Caco-2 (cell line): ENCODE measurements around the gene MED25. TPM values are rescaled to one million over a fixed set of nuclear protein-coding genes. Genes with fewer than 3 reads are reported as not detected.

Experiments used
- BruUV-seq: library from RNA; stranded (reverse); fragments of 400-500 nt; replicated peaks from 2 replicates; lab custom pipeline; 2021; lab: Mats Ljungman, UMichigan
- CTCF ChIA-PET: fragments of 300-600 bp; sonication (Branson Sonifier 250); formaldehyde crosslinking; loops from one replicate; lab custom pipeline; 2022; ENCODE audit warnings: antibody characterized with exemption; lab: Charles Lee
- POLR2A ChIA-PET: fragments of 300-600 bp; sonication (Branson Sonifier 250); formaldehyde crosslinking; loops from one replicate; lab custom pipeline; 2022; ENCODE audit warnings: antibody characterized with exemption; lab: Charles Lee
- DNase-seq, 2 experiments: peaks; one replicate each; pipeline versions ENCODE4 v3.0.0 to v3.0.0-alpha.2; 2020 to 2022
- H3K27me3 ChIP-seq: replicated peaks from 2 replicates; pipeline ENCODE4 v1.6.0; 2011; ENCODE audit warnings: low read length; ENCODE audit not compliant: control insufficient read depth, insufficient read depth
- H3K36me3 ChIP-seq: 2 replicates; pipeline ENCODE4 v1.5.1; 2011; ENCODE audit warnings: low read length; ENCODE audit not compliant: control insufficient read depth, insufficient read depth
- H3K4me1 ChIP-seq: fragments of 250-450 bp; sonication (Bioruptor Pico); 2 replicates; pipeline ENCODE4 v1.5.1; 2020; ENCODE audit warnings: mild to moderate bottlenecking
- H3K4me3 ChIP-seq: 2 replicates; pipeline ENCODE4 v1.5.1; 2011; ENCODE audit warnings: low read depth, mild to moderate bottlenecking, control low read depth, low read length
- H3K9me3 ChIP-seq: fragments of 250-450 bp; sonication (Bioruptor Pico); 2 replicates; pipeline ENCODE4 v1.5.1; 2020; ENCODE audit warnings: mild to moderate bottlenecking, moderate library complexity
- H3K27ac Mint-ChIP-seq: one replicate; pipeline ENCODE4 v1.8.0; 2022; ENCODE audit warnings: mixed read lengths; ENCODE audit not compliant: unreplicated experiment
- H3K27me3 Mint-ChIP-seq: one replicate; pipeline ENCODE4 v1.8.0; 2022; ENCODE audit warnings: mixed read lengths; ENCODE audit not compliant: insufficient read depth, unreplicated experiment
- H3K36me3 Mint-ChIP-seq: one replicate; pipeline ENCODE4 v1.8.0; 2022; ENCODE audit warnings: mild to moderate bottlenecking, mixed read lengths; ENCODE audit not compliant: insufficient read depth, unreplicated experiment
- H3K4me1 Mint-ChIP-seq: one replicate; pipeline ENCODE4 v1.8.0; 2022; ENCODE audit warnings: low read depth, mixed read lengths; ENCODE audit not compliant: unreplicated experiment
- H3K4me3 Mint-ChIP-seq: one replicate; pipeline ENCODE4 v1.8.0; 2022; ENCODE audit warnings: mild to moderate bottlenecking, moderate library complexity, mixed read lengths; ENCODE audit not compliant: unreplicated experiment
- H3K9me3 Mint-ChIP-seq: one replicate; pipeline ENCODE4 v1.8.0; 2022; ENCODE audit warnings: mixed read lengths; ENCODE audit not compliant: unreplicated experiment
- CTCF ChIP-seq, 2 experiments: fragments of 200-600 bp in 1 of 2; IDR thresholded peaks; 1 replicate in 1 of 2; 2 replicates in 1 of 2; pipeline versions ENCODE4 v1.5.1 to v1.8.0; 2011 to 2022; ENCODE audit warnings: antibody characterized with exemption in 1 of 2, control low read depth in 1 of 2, inconsistent platforms in 1 of 2, low read depth in 1 of 2, low read length in 1 of 2, mild to moderate bottlenecking in 1 of 2, moderate library complexity in 1 of 2; ENCODE audit not compliant: insufficient read depth in 1 of 2, severe bottlenecking in 1 of 2, unreplicated experiment in 1 of 2
- intact Hi-C: fragments of 100-400 bp; cut with micrococcal nuclease; formaldehyde crosslinking; loops from one replicate; pipeline ENCODE4 v1.10.0; 2022; ENCODE audit not compliant: unreplicated experiment
- total RNA-seq: library from RNA; stranded (reverse); gene quantifications from 2 replicates; pipeline ENCODE4 v1.2.3, GENCODE V29; 2022

The MED25 gene
- total RNA-seq, 1 experiment from 2014 or later: 102 TPM

- H3K4me1 Mint-ChIP-seq: peaks cover 21% of the 10 kb centered on the region
- BruUV-seq: no TSS peak
- intact Hi-C loops: no loop called here
- Histone ChIP-seq H3K9me3 (no peaks in the 10 kb centered on the region), H3K4me1 (peaks cover 10% of the 10 kb centered on the region), H3K36me3 (peaks cover 13% of the 10 kb centered on the region), H3K4me3 (no peak overlapping the region), H3K27me3 (no peaks in the 10 kb centered on the region)
- peaks cover 96% of the 10 kb centered on the region for H3K36me3 Mint-ChIP-seq
- ChIA-PET POLR2A (no interaction called here), CTCF (interaction anchor here (1.3 kb wide), 1 partner anchor 12 kb away, joined by 4 read pairs; the partner anchor contains the start of gene PTOV1)
- no peaks in the 10 kb centered on the region for H3K9me3 Mint-ChIP-seq
- peak in 1 of 2 experiments; percentile 70 for DNase-seq
- TF ChIP-seq CTCF (IDR thresholded peaks at IDR 0.05; ENCODE audit: insufficient read depth in 1 of 2, low read depth in 1 of 2, low read length in 1 of 2, severe bottlenecking in 1 of 2, unreplicated experiment in 1 of 2): peak; percentile 26 to 39
- no peak overlapping the region for H3K27ac Mint-ChIP-seq
- no peaks in the 10 kb centered on the region for H3K27me3 Mint-ChIP-seq
- H3K4me3 Mint-ChIP-seq: no peak overlapping the region
Observed at GRCh38 chr19:49862391-49863253, 44.5 kb downstream of the MED25 start.

DNA sequence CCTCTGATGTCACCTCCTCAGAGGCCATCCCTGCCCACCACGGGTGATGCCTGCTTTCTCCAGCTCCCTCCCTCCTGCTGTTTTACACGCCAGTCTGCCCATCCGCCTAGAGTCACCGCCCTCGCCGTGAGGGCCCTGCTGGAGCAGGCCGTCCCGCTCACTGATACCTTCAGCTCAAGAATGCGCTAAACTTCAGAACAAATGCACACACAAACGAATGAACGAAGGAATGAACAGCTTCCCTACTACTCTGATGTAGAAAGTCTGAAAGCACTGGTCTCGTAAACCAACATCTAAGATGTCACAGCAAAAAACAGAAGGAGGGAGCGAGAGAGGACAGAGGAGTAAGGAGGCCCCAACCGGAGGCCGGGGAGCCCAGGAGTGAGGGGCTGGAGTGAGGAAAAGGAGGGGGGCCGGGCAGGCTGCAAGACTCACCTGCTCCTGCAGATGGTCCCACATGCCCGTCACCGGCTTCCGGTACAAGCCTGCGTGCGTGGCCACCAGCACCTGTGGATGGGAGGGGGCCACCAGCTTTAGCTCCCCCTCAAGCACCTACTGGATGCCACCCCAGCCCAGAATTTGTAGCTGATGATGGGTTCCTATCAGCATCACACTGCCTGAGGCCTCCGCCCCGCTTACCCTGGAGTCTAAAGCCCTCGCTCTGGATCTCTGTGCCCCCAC lies 45.3 kb downstream of the MED25 start:
- ChIA-PET POLR2A (no interaction called here), CTCF (interaction anchor here (1.3 kb wide), 1 partner anchor 13 kb away, joined by 4 read pairs; the partner anchor contains the start of gene PTOV1)
- TF ChIP-seq CTCF (IDR thresholded peaks at IDR 0.05; ENCODE audit: insufficient read depth in 1 of 2, low read depth in 1 of 2, low read length in 1 of 2, severe bottlenecking in 1 of 2, unreplicated experiment in 1 of 2): no peak
- Histone ChIP-seq H3K27me3 (no peaks in the 10 kb centered on the region), H3K36me3 (peaks cover 13% of the 10 kb centered on the region), H3K9me3 (no peaks in the 10 kb centered on the region), H3K4me1 (peaks cover 15% of the 10 kb centered on the region), H3K4me3 (no peak overlapping the region)
- no TSS peak for BruUV-seq
- Mint-ChIP-seq H3K36me3 (peaks cover 92% of the 10 kb centered on the region), H3K27me3 (no peaks in the 10 kb centered on the region), H3K27ac (no peak overlapping the region), H3K4me3 (no peak overlapping the region), H3K4me1 (peaks cover 21% of the 10 kb centered on the region), H3K9me3 (no peaks in the 10 kb centered on the region)
- intact Hi-C loops: no loop called here
- DNase-seq: no peak

DNA sequence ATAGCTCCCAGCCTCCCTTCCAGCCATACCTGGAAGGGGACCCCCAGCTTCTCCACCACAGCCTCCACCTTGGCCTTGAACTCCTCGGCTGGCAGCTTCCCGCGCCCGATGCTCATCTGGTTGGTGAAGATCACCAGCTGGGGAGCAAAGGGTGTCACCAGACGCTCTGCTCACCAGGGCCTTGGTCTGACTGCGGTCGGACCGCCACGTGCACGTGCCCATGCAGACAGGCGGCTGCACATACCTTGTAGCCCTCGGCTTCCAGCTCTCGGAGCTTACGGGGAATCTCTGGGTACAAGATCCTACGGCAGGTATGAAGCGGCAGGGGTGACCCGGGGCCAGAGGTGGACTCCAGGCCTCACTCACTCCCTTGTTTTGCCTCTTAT lies 45.8 kb downstream of the MED25 start:
- ChIA-PET CTCF (no interaction called here), POLR2A (no interaction called here)
- H3K4me1 Mint-ChIP-seq: peaks cover 21% of the 10 kb centered on the region
- Histone ChIP-seq H3K4me3 (no peak overlapping the region), H3K27me3 (no peaks in the 10 kb centered on the region), H3K9me3 (no peaks in the 10 kb centered on the region), H3K4me1 (peaks cover 20% of the 10 kb centered on the region), H3K36me3 (peaks cover 13% of the 10 kb centered on the region)
- no peak overlapping the region for H3K4me3 Mint-ChIP-seq
- peak in 1 of 2 experiments; percentile 33 for DNase-seq
- no peak overlapping the region for H3K27ac Mint-ChIP-seq
- no TSS peak for BruUV-seq
- peaks cover 87% of the 10 kb centered on the region for H3K36me3 Mint-ChIP-seq
- H3K9me3 Mint-ChIP-seq: no peaks in the 10 kb centered on the region
- intact Hi-C loops: no loop called here
- no peak for TF ChIP-seq CTCF (IDR thresholded peaks at IDR 0.05; ENCODE audit: insufficient read depth in 1 of 2, low read depth in 1 of 2, low read length in 1 of 2, severe bottlenecking in 1 of 2, unreplicated experiment in 1 of 2)
- H3K27me3 Mint-ChIP-seq: no peaks in the 10 kb centered on the region
